ENCODE data around the gene IL18RAP.

IL18RAP gene

DNA sequence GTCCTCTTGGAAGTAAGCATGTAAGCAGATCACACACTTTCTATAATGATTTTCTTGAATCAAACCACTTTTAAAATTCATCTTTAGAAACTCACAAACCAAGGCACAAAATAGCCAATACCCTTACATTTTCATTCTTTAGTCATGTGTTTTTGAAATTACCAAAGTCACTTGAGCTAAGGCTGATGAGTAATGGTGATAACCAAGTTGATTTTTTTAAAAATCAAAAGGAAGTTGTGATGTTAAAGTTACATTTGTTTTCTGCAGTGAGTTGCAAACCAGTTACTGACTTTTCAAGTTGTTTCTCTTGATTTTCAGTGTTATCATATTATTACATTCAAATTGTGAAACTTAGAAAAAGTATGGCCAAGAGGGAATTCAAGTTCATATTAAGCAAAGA, 21.5 kb upstream of the IL18RAP start:
- no peak for TF ChIP-seq ZFX (IDR thresholded peaks at IDR 0.05; ENCODE audit: borderline replicate concordance)
- TF ChIP-seq, protein P1, sequence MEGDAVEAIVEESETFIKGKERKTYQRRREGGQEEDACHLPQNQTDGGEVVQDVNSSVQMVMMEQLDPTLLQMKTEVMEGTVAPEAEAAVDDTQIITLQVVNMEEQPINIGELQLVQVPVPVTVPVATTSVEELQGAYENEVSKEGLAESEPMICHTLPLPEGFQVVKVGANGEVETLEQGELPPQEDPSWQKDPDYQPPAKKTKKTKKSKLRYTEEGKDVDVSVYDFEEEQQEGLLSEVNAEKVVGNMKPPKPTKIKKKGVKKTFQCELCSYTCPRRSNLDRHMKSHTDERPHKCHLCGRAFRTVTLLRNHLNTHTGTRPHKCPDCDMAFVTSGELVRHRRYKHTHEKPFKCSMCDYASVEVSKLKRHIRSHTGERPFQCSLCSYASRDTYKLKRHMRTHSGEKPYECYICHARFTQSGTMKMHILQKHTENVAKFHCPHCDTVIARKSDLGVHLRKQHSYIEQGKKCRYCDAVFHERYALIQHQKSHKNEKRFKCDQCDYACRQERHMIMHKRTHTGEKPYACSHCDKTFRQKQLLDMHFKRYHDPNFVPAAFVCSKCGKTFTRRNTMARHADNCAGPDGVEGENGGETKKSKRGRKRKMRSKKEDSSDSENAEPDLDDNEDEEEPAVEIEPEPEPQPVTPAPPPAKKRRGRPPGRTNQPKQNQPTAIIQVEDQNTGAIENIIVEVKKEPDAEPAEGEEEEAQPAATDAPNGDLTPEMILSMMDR (IDR thresholded peaks at IDR 0.05) = no peak
- H3K27ac ChIP-seq = no peak overlapping the region

- no peak overlapping the region for H3K27ac ChIP-seq
- TF ChIP-seq, protein P1 (IDR thresholded peaks at IDR 0.05) = no peak
- TF ChIP-seq ZFX (IDR thresholded peaks at IDR 0.05; ENCODE audit: borderline replicate concordance) = no peak
Measured at GRCh38 chr2:102401865-102402264, 21.1 kb upstream of the IL18RAP start.

GRCh38 chr2:102410952-102411351, 12.0 kb upstream of the IL18RAP start:
- TF ChIP-seq ZFX (IDR thresholded peaks at IDR 0.05; ENCODE audit: borderline replicate concordance) = no peak
- TF ChIP-seq, protein P1 (IDR thresholded peaks at IDR 0.05) = no peak
- H3K27ac ChIP-seq = no peak overlapping the region

GRCh38 chr2:102412199-102412598, 10.8 kb upstream of the IL18RAP start:
- TF ChIP-seq, protein P1 (IDR thresholded peaks at IDR 0.05) = no peak
- no peak overlapping the region for H3K27ac ChIP-seq

DNA sequence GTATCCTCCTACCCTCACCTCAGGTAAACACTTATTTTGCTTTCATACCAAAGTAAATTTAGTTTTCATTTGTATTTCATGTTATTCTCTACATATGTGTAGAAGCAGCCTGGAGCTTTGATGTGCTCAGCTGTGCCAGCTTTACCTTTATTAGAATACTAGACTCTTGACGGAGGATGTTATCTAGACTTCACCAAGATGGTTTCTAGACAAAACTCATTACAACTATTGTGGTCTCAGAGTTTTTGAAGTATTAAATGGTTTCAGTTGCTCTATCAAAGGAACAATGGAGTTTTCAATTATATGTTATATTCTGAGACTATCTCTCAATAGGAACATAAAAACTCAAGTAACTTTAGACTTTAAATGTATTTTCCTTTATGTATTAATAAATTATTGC, 5.0 kb upstream of the IL18RAP start:
- TF ChIP-seq ZFX (IDR thresholded peaks at IDR 0.05; ENCODE audit: borderline replicate concordance) = no peak
- TF ChIP-seq, protein P1 (IDR thresholded peaks at IDR 0.05) = no peak
- H3K27ac ChIP-seq = no peak overlapping the region

GRCh38 chr2:102418421-102418961, 4.5 kb upstream of the IL18RAP start:
- TF ChIP-seq, protein P1 (IDR thresholded peaks at IDR 0.05) = no peak
- TF ChIP-seq ZFX (IDR thresholded peaks at IDR 0.05; ENCODE audit: borderline replicate concordance) = no peak
- no peak overlapping the region for H3K27ac ChIP-seq

GRCh38 chr2:102420290-102420689, 2.7 kb upstream of the IL18RAP start:
- no peak overlapping the region for H3K27ac ChIP-seq

More at GRCh38 chr2:102420290-102420689, 2.7 kb upstream of the IL18RAP start:
- TF ChIP-seq ZFX (IDR thresholded peaks at IDR 0.05; ENCODE audit: borderline replicate concordance) = no peak
- TF ChIP-seq, protein P1 (IDR thresholded peaks at IDR 0.05) = no peak
